ENCODE data around the gene CPSF3.

DNA sequence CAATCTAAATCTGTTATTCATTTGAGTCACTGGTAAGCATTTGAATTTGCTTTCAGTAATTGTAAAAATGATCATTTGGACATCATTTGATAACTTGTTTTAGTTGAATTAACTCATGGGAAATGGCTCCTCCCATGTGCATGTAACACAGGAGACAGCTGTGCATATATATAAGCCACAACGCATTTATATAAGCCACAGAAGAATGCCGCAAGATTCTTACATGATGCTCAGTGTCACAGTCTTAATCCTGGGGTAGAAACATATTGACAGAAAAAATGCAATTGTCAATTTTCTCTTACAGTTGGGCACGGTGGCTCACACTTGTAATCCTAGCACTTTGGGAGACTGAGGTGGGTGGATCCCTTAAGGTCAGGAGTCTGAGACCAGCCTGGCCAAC lies 37.6 kb downstream of the CPSF3 start:
- TF ChIP-seq EZH2 (IDR thresholded peaks at IDR 0.05; ENCODE audit: insufficient read depth, poor library complexity, severe bottlenecking) (no peak), EZH2phosphoT487 (IDR thresholded peaks at IDR 0.05; ENCODE audit: insufficient read depth, low read depth) (no peak)

Measured in GM23248 (cell line).